Osteocyte (in vitro differentiated cells): ENCODE measurements around the gene RFT1. TPM values are rescaled to one million over a fixed set of nuclear protein-coding genes. Genes with fewer than 3 reads are reported as not detected.

ENCODE experiments used
- DNase-seq: peaks from one replicate; pipeline ENCODE4 v3.0.0; 2021; ENCODE audit warnings: mixed read lengths; ENCODE audit not compliant: unreplicated experiment; ENCODE audit errors: extremely low spot score
- H3K27ac Mint-ChIP-seq: one replicate; pipeline ENCODE4 v1.8.0; 2021; ENCODE audit warnings: mild to moderate bottlenecking, mixed read lengths; ENCODE audit not compliant: unreplicated experiment
- H3K27me3 Mint-ChIP-seq: one replicate; pipeline ENCODE4 v1.8.0; 2021; ENCODE audit warnings: mixed read lengths; ENCODE audit not compliant: unreplicated experiment
- H3K36me3 Mint-ChIP-seq: one replicate; pipeline ENCODE4 v1.8.0; 2021; ENCODE audit warnings: mixed read lengths; ENCODE audit not compliant: unreplicated experiment
- H3K4me1 Mint-ChIP-seq: one replicate; pipeline ENCODE4 v1.8.0; 2021; ENCODE audit warnings: mixed read lengths; ENCODE audit not compliant: unreplicated experiment
- H3K4me3 Mint-ChIP-seq: one replicate; pipeline ENCODE4 v1.8.0; 2021; ENCODE audit warnings: mild to moderate bottlenecking, moderate library complexity, mixed read lengths; ENCODE audit not compliant: unreplicated experiment
- H3K9me3 Mint-ChIP-seq: one replicate; pipeline ENCODE4 v1.8.0; 2021; ENCODE audit warnings: mixed read lengths; ENCODE audit not compliant: unreplicated experiment
- CTCF ChIP-seq: fragments of 200-600 bp; sonication (generic); IDR thresholded peaks from 2 replicates; pipeline ENCODE4 v1.5.0; 2021; ENCODE audit warnings: antibody characterized with exemption, mild to moderate bottlenecking, moderate library complexity
- total RNA-seq: library from RNA; stranded (reverse); gene quantifications from 2 replicates; pipeline ENCODE4 v1.2.1, GENCODE V29; 2021

RFT1 gene
- total RNA-seq, 1 donor from 2014 or later = 21.4 TPM

GRCh38 chr3:53073553-53074365 lies 56.5 kb downstream of the RFT1 start:
- H3K4me3 Mint-ChIP-seq = no peak overlapping the region

DNA sequence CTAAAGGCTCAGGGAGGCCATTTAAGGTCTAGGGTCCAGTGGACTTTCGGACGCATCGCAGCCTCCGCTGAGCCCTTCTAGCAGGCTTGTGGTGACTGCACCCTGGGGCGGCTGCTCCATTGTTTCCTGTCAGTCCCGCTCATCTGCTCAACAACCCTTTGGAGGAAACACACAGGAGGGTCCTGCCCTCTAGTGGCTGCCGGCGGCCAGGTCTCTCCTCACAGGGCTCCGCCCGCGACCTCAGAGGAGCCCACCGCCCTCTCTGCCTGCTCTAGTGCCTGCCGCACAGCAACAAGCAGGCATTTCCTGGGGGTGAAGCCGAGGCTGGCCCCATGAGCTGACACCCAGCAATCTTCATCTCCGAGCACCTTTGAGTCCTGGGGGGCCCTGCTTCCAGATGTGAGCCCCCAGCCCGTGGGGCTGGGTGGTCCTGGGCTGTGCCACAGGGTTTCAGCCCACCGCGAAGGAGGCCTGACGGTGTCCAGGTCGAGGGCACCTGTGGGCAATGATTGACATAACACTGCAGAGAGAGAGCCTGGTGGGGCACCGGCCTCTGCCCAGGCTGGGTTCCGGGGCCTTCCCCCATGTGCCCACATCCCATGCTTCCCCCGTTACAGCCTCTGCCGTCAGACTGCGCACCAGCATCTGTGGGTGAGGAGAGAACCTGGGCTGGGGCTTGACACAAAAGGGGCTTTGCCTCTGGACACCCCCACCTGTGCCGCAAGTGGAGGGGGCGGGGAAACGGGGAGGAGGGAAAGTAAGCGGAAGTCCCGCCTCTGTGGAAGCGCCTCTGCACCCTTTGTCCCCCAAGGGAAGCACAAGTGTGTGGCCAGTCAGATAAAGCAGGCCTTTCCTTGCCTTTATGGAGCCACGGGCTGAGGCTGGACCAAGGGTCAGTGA lies 57.3 kb downstream of the RFT1 start:
- Mint-ChIP-seq H3K27ac (no peak overlapping the region), H3K36me3 (no peaks in the 10 kb centered on the region), H3K27me3 (no peaks in the 10 kb centered on the region), H3K4me3 (peak overlapping the region; percentile 62), H3K4me1 (peaks cover 10% of the 10 kb centered on the region), H3K9me3 (no peaks in the 10 kb centered on the region)
- peak; percentile 94 for TF ChIP-seq CTCF
- peak; percentile 93 for DNase-seq

More at GRCh38 chr3:53073553-53074365, 56.5 kb downstream of the RFT1 start:
- no peaks in the 10 kb centered on the region for H3K36me3 Mint-ChIP-seq
- TF ChIP-seq CTCF = no peak
- peaks cover 10% of the 10 kb centered on the region for H3K4me1 Mint-ChIP-seq
- DNase-seq = no peak
- no peaks in the 10 kb centered on the region for H3K9me3 Mint-ChIP-seq
- no peak overlapping the region for H3K27ac Mint-ChIP-seq
- no peaks in the 10 kb centered on the region for H3K27me3 Mint-ChIP-seq

GRCh38 chr3:53071882-53072431 lies 58.3 kb downstream of the RFT1 start:
- Mint-ChIP-seq H3K27ac (no peak overlapping the region), H3K36me3 (no peaks in the 10 kb centered on the region), H3K27me3 (no peaks in the 10 kb centered on the region), H3K4me3 (peak overlapping the region; percentile 62), H3K4me1 (peaks cover 10% of the 10 kb centered on the region), H3K9me3 (no peaks in the 10 kb centered on the region)
- DNase-seq = no peak
- TF ChIP-seq CTCF = no peak

- Mint-ChIP-seq H3K4me1 (peaks cover 10% of the 10 kb centered on the region), H3K27me3 (peaks cover 7% of the 10 kb centered on the region), H3K27ac (no peak overlapping the region), H3K4me3 (no peak overlapping the region), H3K9me3 (no peaks in the 10 kb centered on the region), H3K36me3 (no peaks in the 10 kb centered on the region)
- DNase-seq = no peak
- TF ChIP-seq CTCF = peak; percentile 11
Measured at GRCh38 chr3:53069422-53070068, 60.7 kb downstream of the RFT1 start.
